ENCODE measurements around the gene TRAF5. TPM values are rescaled to one million over a fixed set of nuclear protein-coding genes. Genes with fewer than 3 reads are reported as not detected.

TRAF5 gene
- total and polyA plus RNA-seq, 8 donors, result 10.1 to 29.2 (median 24.0) TPM

GRCh38 chr1:211377539-211378450, 51.2 kb downstream of the TRAF5 start:
- Histone ChIP-seq H3K36me3 (peaks cover 0 to 8% of the 10 kb centered on the region in 2 donors), H3K9me3 (no peaks in the 10 kb centered on the region), H3K4me1 (peaks cover 0 to 29% of the 10 kb centered on the region in 2 donors), H3K27me3 (no peaks in the 10 kb centered on the region), H3K27ac (peak overlapping the region in 1 of 2 donors; percentile 15), H3K4me3 (no peak overlapping the region)
- TF ChIP-seq CTCF (IDR thresholded peaks at IDR 0.05), result no peak
- DNase-seq (no peak), ATAC-seq (no peak)
- intact Hi-C loops (cut with DNase I), result no loop called here

GRCh38 chr1:211378844-211379243, 52.2 kb downstream of the TRAF5 start:
- no peak for TF ChIP-seq CTCF (IDR thresholded peaks at IDR 0.05)
- DNase-seq, result no peak
- ATAC-seq, result no peak
- peaks cover 0 to 8% of the 10 kb centered on the region in 2 donors for H3K36me3 ChIP-seq
- no peak overlapping the region for H3K27ac ChIP-seq
- intact Hi-C loops (cut with DNase I), result no loop called here
- H3K4me3 ChIP-seq, result no peak overlapping the region
- no peaks in the 10 kb centered on the region for H3K27me3 ChIP-seq
- no peaks in the 10 kb centered on the region for H3K9me3 ChIP-seq
- peaks cover 0 to 36% of the 10 kb centered on the region in 2 donors for H3K4me1 ChIP-seq

- peaks cover 0 to 8% of the 10 kb centered on the region in 2 donors for H3K36me3 ChIP-seq
- no peaks in the 10 kb centered on the region for H3K27me3 ChIP-seq
- intact Hi-C loops (cut with DNase I), result no loop called here
- DNase-seq, result no peak
- no peak overlapping the region for H3K27ac ChIP-seq
- TF ChIP-seq CTCF (IDR thresholded peaks at IDR 0.05), result no peak
- ATAC-seq, result no peak
- H3K4me3 ChIP-seq, result no peak overlapping the region
- no peaks in the 10 kb centered on the region for H3K9me3 ChIP-seq
- peaks cover 0 to 34% of the 10 kb centered on the region in 2 donors for H3K4me1 ChIP-seq
These were observed 52.8 kb downstream of the TRAF5 start for GRCh38 chr1:211379446-211379845.

DNA sequence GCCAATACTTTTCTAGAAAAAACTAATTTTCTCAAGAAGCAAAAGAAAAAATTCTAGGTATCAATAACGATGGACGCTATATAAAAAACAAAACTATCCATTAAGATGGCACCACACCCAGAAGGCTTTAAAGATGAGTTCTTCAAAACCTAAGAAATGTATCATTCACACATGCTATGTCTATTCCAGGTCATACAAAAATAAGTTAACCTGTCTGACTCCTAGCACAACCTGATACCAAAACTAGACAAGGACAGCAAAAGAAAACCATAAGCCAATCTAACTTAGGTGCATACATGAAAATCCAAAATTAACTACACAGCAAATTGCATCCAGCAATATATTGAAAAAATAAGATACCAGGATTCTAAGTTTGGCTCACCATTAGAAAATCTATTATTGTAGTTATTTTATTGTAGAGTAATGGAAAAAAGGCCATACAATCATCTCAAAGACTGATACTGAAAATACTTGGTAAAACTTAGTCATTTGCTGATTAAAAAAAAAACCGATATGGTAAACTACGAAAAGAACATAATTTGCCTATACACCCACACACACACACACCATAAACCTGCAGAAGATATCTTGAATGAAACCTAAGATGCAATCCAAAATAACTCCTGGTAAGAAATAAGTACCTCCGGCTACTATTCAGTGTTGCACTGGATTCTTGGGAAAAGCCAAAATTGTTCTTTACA, 55.0 kb downstream of the TRAF5 start:
- intact Hi-C loops (cut with DNase I), result no loop called here
- Histone ChIP-seq H3K27me3 (no peaks in the 10 kb centered on the region), H3K27ac (peak overlapping the region; percentile 95 to 98), H3K4me3 (peak overlapping the region in 1 of 2 donors; percentile 52), H3K9me3 (no peaks in the 10 kb centered on the region), H3K4me1 (peaks cover 0 to 31% of the 10 kb centered on the region in 2 donors), H3K36me3 (no peaks in the 10 kb centered on the region)
- ATAC-seq (no peak), DNase-seq (no peak)
- TF ChIP-seq CTCF (IDR thresholded peaks at IDR 0.05), result no peak

DNA sequence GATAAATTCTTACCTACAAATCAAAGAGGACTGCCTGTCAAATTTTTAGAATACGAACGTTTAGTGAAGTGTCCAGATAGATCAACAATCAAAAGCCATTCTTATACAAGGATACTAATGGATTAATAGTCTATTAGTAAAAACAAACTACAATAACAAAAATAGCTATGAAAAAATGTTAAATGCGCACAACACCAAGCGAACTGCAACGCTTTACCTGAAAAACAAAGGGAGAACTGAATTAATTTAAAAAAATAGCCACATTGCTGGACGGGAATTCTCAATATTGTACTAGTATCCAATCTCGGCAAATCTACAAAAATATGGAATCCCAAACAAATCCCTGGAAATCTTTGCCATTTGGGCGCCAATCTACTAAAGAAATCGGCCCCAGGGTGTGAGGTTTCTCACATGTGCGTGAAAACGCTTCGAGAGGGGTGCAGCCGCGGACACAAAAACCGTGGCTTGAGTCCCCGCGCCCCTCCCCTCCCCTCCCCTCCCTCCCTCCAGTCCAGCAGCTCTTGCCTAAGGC, 55.6 kb downstream of the TRAF5 start:
- intact Hi-C loops (cut with DNase I), result no loop called here
- H3K9me3 ChIP-seq, result no peaks in the 10 kb centered on the region
- ATAC-seq (no peak), DNase-seq (no peak)
- H3K27ac ChIP-seq, result peak overlapping the region; percentile 95 to 98
- peaks cover 0 to 26% of the 10 kb centered on the region in 2 donors for H3K4me1 ChIP-seq
- H3K4me3 ChIP-seq, result peak overlapping the region; percentile 52 to 57
- no peak for TF ChIP-seq CTCF (IDR thresholded peaks at IDR 0.05)
- H3K27me3 ChIP-seq, result no peaks in the 10 kb centered on the region
- no peaks in the 10 kb centered on the region for H3K36me3 ChIP-seq
